ENCODE measurements around the gene CNNM2.
"Not testable (repeated sequence)": the region's sequence is repeated elsewhere in the genome, so short reads cannot be mapped to it uniquely, and the experiment has no call there.

Gene CNNM2

GRCh38 chr10:103125323-103126267 is 207.5 kb downstream of the CNNM2 start:
- Mint-ChIP-seq H3K9me3 (peaks cover 2% of the 10 kb centered on the region), H3K27ac (no peak overlapping the region)

DNA sequence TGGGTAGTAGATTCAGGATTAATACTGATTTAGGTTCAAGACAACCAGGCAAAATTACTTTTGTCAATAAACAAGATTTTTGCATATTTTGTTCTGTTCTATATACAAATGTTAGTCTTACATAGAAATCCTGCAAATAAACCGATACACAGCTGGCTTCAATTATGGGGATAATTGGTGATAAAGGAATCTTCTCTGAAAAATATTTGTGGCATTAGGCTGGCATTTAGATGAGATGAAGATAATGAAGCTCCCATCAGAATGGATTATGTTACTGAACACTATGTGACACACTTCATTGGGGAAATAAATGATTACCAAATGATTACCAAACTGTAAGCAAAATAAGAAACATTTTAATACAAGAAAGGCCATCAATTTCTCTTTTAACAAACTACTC is 209.1 kb downstream of the CNNM2 start:
- Mint-ChIP-seq H3K36me3 (ENCODE audit: low read depth) (peaks cover 48% of the 10 kb centered on the region), H3K9me3 (peaks cover 9% of the 10 kb centered on the region), H3K27me3 (ENCODE audit: low read depth) (no peaks in the 10 kb centered on the region), H3K4me3 (no peak overlapping the region), H3K4me1 (peaks cover 28% of the 10 kb centered on the region), H3K27ac (peak overlapping the region in 1 of 3 experiments; percentile 17)
- TF ChIP-seq CTCF (IDR thresholded peaks at IDR 0.05; ENCODE audit: unreplicated experiment in 3 of 3): no peak

More at GRCh38 chr10:103125323-103126267, 207.5 kb downstream of the CNNM2 start:
- H3K4me1 Mint-ChIP-seq: peaks cover 38% of the 10 kb centered on the region
- H3K4me3 Mint-ChIP-seq: no peak overlapping the region
- H3K27me3 Mint-ChIP-seq (ENCODE audit: low read depth): no peaks in the 10 kb centered on the region
- peaks cover 31% of the 10 kb centered on the region for H3K36me3 Mint-ChIP-seq (ENCODE audit: low read depth)
- no peak for TF ChIP-seq CTCF (IDR thresholded peaks at IDR 0.05; ENCODE audit: unreplicated experiment in 3 of 3)

DNA sequence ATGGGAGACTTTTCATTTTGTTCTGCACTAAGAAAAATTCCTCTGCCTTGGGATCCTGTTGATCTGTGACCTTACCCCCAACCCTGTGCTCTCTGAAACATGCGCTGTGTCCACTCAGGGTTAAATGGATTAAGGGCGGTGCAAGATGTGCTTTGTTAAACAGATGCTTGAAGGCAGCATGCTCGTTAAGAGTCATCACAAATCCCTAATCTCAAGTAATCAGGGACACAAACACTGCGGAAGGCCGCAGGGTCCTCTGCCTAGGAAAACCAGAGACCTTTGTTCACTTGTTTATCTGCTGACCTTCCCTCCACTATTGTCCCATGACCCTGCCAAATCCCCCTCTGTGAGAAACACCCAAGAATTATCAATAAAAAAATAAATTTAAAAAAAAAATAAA is 212.1 kb downstream of the CNNM2 start:
- H3K4me1 Mint-ChIP-seq; H3K27ac Mint-ChIP-seq; H3K27me3 Mint-ChIP-seq (ENCODE audit: low read depth); H3K4me3 Mint-ChIP-seq: not testable (repeated sequence)
- H3K36me3 Mint-ChIP-seq (ENCODE audit: low read depth): peaks cover 73% of the 10 kb centered on the region
- peaks cover 16% of the 10 kb centered on the region for H3K9me3 Mint-ChIP-seq

- Mint-ChIP-seq H3K9me3 (peaks cover 18% of the 10 kb centered on the region), H3K36me3 (ENCODE audit: low read depth) (peaks cover 75% of the 10 kb centered on the region), H3K4me1 (peaks cover 3% of the 10 kb centered on the region), H3K27ac (no peak overlapping the region), H3K27me3 (ENCODE audit: low read depth) (no peaks in the 10 kb centered on the region), H3K4me3 (no peak overlapping the region)
- TF ChIP-seq CTCF (IDR thresholded peaks at IDR 0.05; ENCODE audit: unreplicated experiment in 3 of 3): no peak
Observed at GRCh38 chr10:103130910-103131309, 212.8 kb downstream of the CNNM2 start.

DNA sequence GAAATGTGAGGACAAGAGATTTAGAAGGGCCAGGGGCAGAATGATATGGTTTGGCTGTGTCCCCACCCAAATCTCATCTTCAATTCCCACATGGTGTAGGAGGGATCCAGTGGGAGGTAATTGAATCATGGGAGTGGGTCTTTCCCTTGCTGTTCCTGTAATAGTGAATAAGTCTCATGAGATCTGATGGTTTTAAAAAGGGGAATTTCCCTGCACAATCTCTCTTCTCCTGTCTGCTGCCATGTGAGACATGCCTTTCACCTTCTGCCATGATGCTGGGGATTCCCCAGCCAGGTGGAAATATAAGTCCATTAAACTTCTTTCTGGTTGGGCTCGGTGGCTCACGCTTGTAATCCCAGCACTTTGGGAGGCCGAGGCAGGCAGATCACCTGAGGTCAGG is 217.1 kb downstream of the CNNM2 start:
- not testable (repeated sequence) for H3K4me3 Mint-ChIP-seq; H3K27me3 Mint-ChIP-seq (ENCODE audit: low read depth); H3K4me1 Mint-ChIP-seq; H3K27ac Mint-ChIP-seq
- Mint-ChIP-seq H3K9me3 (peaks cover 18% of the 10 kb centered on the region), H3K36me3 (ENCODE audit: low read depth) (peaks cover 88% of the 10 kb centered on the region)

- Mint-ChIP-seq H3K4me1 (peaks cover 24% of the 10 kb centered on the region), H3K36me3 (ENCODE audit: low read depth) (peaks cover 64% of the 10 kb centered on the region), H3K27ac (no peak overlapping the region), H3K9me3 (peaks cover 6% of the 10 kb centered on the region), H3K4me3 (no peak overlapping the region), H3K27me3 (ENCODE audit: low read depth) (no peaks in the 10 kb centered on the region)
- TF ChIP-seq CTCF (IDR thresholded peaks at IDR 0.05; ENCODE audit: unreplicated experiment in 3 of 3): no peak
Observed at GRCh38 chr10:103139803-103140202, 221.7 kb downstream of the CNNM2 start.

All from nephron (organoid).